Measurements from ENCODE around the gene NHERF1. TPM values are rescaled to one million over a fixed set of nuclear protein-coding genes. Genes with fewer than 3 reads are reported as not detected.

The NHERF1 gene
- total and polyA plus RNA-seq, 2 of the 4 experiments (the other 2 are of a cell fraction), result 3.8 to 11.8 TPM

GRCh38 chr17:74796866-74797265 lies 48.4 kb downstream of the NHERF1 start:
- no peak overlapping the region for H3K18ac ChIP-seq (ENCODE audit: low read depth, low read length)
- no peaks in the 10 kb centered on the region for H3K4me1 ChIP-seq (ENCODE audit: control insufficient read depth, insufficient read depth, low read length)
- H3K4me3 ChIP-seq (ENCODE audit: insufficient read depth, low read depth, low read length), result no peak overlapping the region
- H2AK9ac ChIP-seq (replicated peaks; ENCODE audit: low read depth, low read length, poor library complexity), result no peak overlapping the region
- no peaks in the 10 kb centered on the region for H4K20me1 ChIP-seq (ENCODE audit: insufficient read depth, low read length)
- no peaks in the 10 kb centered on the region for H3K9me1 ChIP-seq (ENCODE audit: insufficient read depth, low read length)
- H2BK15ac ChIP-seq (ENCODE audit: low read depth, low read length), result no peak overlapping the region
- H3K36me3 ChIP-seq (ENCODE audit: control insufficient read depth, insufficient read depth, low read length), result peaks cover 42% of the 10 kb centered on the region
- no peak overlapping the region for H3K14ac ChIP-seq (replicated peaks; ENCODE audit: low read depth, low read length)
- no peak overlapping the region for H2BK20ac ChIP-seq (ENCODE audit: low read depth, low read length)
- WGBS, 2 experiments (ENCODE audit: extremely low coverage in 2 of 2, insufficient read length in 1 of 2), result 87% methylated on average over 3 of the region's 6 CpGs; no CpG with 5 or more reads in 1 of the 2 experiments
- intact Hi-C loops (cut with micrococcal nuclease) (no loop called here), in situ Hi-C loops (cut with MboI; ENCODE audit: low sequenced_read_pairs) (no loop called here), dilution Hi-C loops (cut with HindIII; ENCODE audit: low sequenced_read_pairs, unreplicated experiment) (no loop called here)
- H3K27me3 ChIP-seq (ENCODE audit: control insufficient read depth, insufficient read depth, low read length), result no peaks in the 10 kb centered on the region
- no TSS peak for BruUV-seq (replicated peaks)
- POLR2A ChIA-PET (ENCODE audit: unreplicated experiment), result no interaction called here
- H3K9me3 ChIP-seq (ENCODE audit: control insufficient read depth, insufficient read depth, low read length), result no peaks in the 10 kb centered on the region
- no peak overlapping the region for H3K9ac ChIP-seq (ENCODE audit: low read depth, low read length)
- H3K79me1 ChIP-seq (ENCODE audit: low read depth in 1 of 2, low read length in 2 of 2), result no peaks in the 10 kb centered on the region
- H3K4me2 ChIP-seq (ENCODE audit: low read depth, low read length), result no peak overlapping the region
- no peak overlapping the region for H2AFZ ChIP-seq (replicated peaks; ENCODE audit: low read length, poor library complexity)
- H4K91ac ChIP-seq (ENCODE audit: insufficient read depth, low read depth, low read length), result no peak overlapping the region
- TF ChIP-seq RFX5 (IDR thresholded peaks at IDR 0.05; ENCODE audit: low read depth, low read length), result no peak
- TF ChIP-seq FOS (IDR thresholded peaks at IDR 0.05; ENCODE audit: low read depth, low read length), result no peak
- TF ChIP-seq RAD21 (IDR thresholded peaks at IDR 0.05; ENCODE audit: low read length), result no peak
- H2BK120ac ChIP-seq (ENCODE audit: low read depth, low read length), result no peak overlapping the region
- CTCF ChIA-PET, result no interaction called here
- no peak overlapping the region for H3K23ac ChIP-seq (ENCODE audit: low read depth, low read length)
- H4K8ac ChIP-seq (ENCODE audit: low read depth in 2 of 2, low read length in 2 of 2), result no peak overlapping the region
- DNase-seq (no peak), ATAC-seq (ENCODE audit: low read depth) (no peak)
- H3K4ac ChIP-seq (ENCODE audit: low read depth, low read length), result no peak overlapping the region
- no peak overlapping the region for H2BK5ac ChIP-seq (ENCODE audit: low read depth, low read length, poor library complexity, severe bottlenecking)
- H4K5ac ChIP-seq (ENCODE audit: low read depth, low read length), result no peak overlapping the region
- H3K56ac ChIP-seq (ENCODE audit: extremely low read depth, insufficient read depth, low read length), result no peak overlapping the region
- H2AK5ac ChIP-seq (ENCODE audit: low read depth, low read length), result no peak overlapping the region
- H3K27ac ChIP-seq (ENCODE audit: insufficient read depth, low read length), result no peak overlapping the region
